Transverse colon (tissue), 4 donors: ENCODE data around the gene UNC5C. TPM values are rescaled to one million over a fixed set of nuclear protein-coding genes. Genes with fewer than 3 reads are reported as not detected.

ENCODE experiments used
- DNase-seq: peaks from one replicate; pipeline ENCODE4 v3.0.0-alpha.2; 2019
- H3K27ac ChIP-seq, 4 donors: fragments of 200-600 bp; sonication (generic); 2 replicates each; pipeline ENCODE4 v1.5.1; 2016 to 2018; ENCODE audit warnings: inconsistent platforms in 4 of 4
- H3K27me3 ChIP-seq: fragments of 200-600 bp; sonication (generic); 2 replicates; pipeline ENCODE4 v1.5.1; 2017; ENCODE audit warnings: inconsistent platforms
- H3K36me3 ChIP-seq, 4 donors: fragments of 200-600 bp; sonication (generic); 2 replicates each; pipeline ENCODE4 v1.5.1; 2017 to 2019; ENCODE audit warnings: inconsistent platforms in 4 of 4
- H3K4me1 ChIP-seq, 4 donors: fragments of 200-600 bp; sonication (generic); 2 replicates each; pipeline ENCODE4 v1.5.1; 2017 to 2020; ENCODE audit warnings: inconsistent platforms in 4 of 4
- H3K4me3 ChIP-seq, 4 donors: fragments of 200-600 bp; sonication (generic); 1 replicate in 1 of 4; 2 replicates in 3 of 4; pipeline versions ENCODE4 v1.5.1 to v1.6.1; 2017 to 2019; ENCODE audit warnings: inconsistent platforms in 4 of 4
- H3K9me3 ChIP-seq, 2 donors: fragments of 200-600 bp; sonication (generic); 2 replicates each; pipeline ENCODE4 v1.5.1; 2017 to 2019; ENCODE audit warnings: inconsistent platforms in 2 of 2
- EP300 ChIP-seq: sonication (generic); formaldehyde crosslinking; IDR thresholded peaks from one replicate; pipeline ENCODE4 v1.6.1; 2017; ENCODE audit warnings: antibody characterized with exemption, low read depth
- POLR2A ChIP-seq: fragments of 450-650 bp; IDR thresholded peaks from one replicate; pipeline ENCODE4 v1.6.1; 2016; ENCODE audit warnings: antibody characterized with exemption, mild to moderate bottlenecking, moderate library complexity
- POLR2AphosphoS5 ChIP-seq, 3 donors: sonication (generic); formaldehyde crosslinking; IDR thresholded peaks; one replicate each; pipeline ENCODE4 v1.6.1; 2016; ENCODE audit warnings: antibody characterized with exemption in 3 of 3
- WGBS, 2 donors: methylation state at CpG; one replicate each; pipeline ENCODE4 v1.1.5; 2018; ENCODE audit warnings: low coverage in 1 of 2; 5-methylcytosine and 5-hydroxymethylcytosine counted together
- in situ Hi-C, 4 donors: fragments of 200-750 bp; cut with MboI; loops; one replicate each; pipeline versions ENCODE4 v1.15.0 to v1.15.1; 2017; ENCODE audit warnings: low sequenced_read_pairs in 3 of 4, low pct_ligation_motif_present in 1 of 4, low pct_unique_long_range_greater_than_20kb in 1 of 4
- intact Hi-C: fragments of 100-400 bp; cut with DNase I; formaldehyde crosslinking; loops from one replicate; pipeline ENCODE4 v1.15.1; 2023; ENCODE audit warnings: low total_unique reads
- total RNA-seq, 4 donors: library from RNA; depleted of rRNA; stranded (reverse); fragments of >200 nt; gene quantifications; one replicate each; pipeline ENCODE4 v1.1.0, GENCODE V29; 2016
- TF ChIP-seq, protein P1 (sequence below), 5 experiments: fragments of 200-600 bp in 3 of 5; fragments of 450-650 bp in 2 of 5; sonication (generic) in 3 of 5; IDR thresholded peaks; 1 replicate in 2 of 5; 2 replicates in 3 of 5; pipeline ENCODE4 v1.5.1; 2016 to 2017; ENCODE audit warnings: antibody characterized with exemption in 5 of 5, inconsistent platforms in 3 of 5, mild to moderate bottlenecking in 2 of 5, moderate library complexity in 1 of 5

The UNC5C gene
- total RNA-seq, 4 donors from 2014 or later, result 4.5 to 6.8 (median 4.8) TPM

DNA sequence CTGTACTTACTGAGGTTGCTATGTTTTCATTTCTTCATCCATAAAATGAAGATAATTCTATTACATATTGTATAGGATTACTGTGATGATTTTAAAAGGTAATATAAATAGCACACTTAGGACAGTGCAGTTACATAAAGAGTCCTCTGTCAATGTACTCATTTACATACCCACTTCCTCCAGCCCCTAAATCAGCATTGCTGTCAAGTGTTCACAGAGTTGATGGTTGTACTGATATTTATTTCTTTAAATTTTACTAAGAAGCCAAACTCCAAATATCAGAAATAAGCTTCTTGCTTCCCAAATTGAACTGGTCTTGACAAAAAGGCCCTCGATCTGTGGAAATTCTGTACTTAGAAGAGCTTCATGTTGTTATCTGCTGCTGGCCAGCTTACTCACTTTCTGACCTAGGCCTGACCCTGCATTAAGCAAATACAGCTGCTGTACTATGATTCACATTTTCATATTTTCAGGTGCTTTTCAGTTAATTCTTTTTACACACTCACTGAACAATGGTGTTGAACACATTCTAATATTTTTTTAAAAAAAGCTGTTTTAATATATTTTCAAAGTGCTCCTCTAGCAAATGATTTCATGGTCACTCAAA, 259.6 kb downstream of the UNC5C start:
- DNase-seq, result no peak
- intact Hi-C loops, result no loop called here
- H3K36me3 ChIP-seq, result no peaks in the 10 kb centered on the region
- TF ChIP-seq, protein P1, sequence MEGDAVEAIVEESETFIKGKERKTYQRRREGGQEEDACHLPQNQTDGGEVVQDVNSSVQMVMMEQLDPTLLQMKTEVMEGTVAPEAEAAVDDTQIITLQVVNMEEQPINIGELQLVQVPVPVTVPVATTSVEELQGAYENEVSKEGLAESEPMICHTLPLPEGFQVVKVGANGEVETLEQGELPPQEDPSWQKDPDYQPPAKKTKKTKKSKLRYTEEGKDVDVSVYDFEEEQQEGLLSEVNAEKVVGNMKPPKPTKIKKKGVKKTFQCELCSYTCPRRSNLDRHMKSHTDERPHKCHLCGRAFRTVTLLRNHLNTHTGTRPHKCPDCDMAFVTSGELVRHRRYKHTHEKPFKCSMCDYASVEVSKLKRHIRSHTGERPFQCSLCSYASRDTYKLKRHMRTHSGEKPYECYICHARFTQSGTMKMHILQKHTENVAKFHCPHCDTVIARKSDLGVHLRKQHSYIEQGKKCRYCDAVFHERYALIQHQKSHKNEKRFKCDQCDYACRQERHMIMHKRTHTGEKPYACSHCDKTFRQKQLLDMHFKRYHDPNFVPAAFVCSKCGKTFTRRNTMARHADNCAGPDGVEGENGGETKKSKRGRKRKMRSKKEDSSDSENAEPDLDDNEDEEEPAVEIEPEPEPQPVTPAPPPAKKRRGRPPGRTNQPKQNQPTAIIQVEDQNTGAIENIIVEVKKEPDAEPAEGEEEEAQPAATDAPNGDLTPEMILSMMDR (IDR thresholded peaks at IDR 0.05), result no peak
- TF ChIP-seq POLR2A (no peak), EP300 (no peak), POLR2AphosphoS5 (IDR thresholded peaks at IDR 0.05) (no peak)
- in situ Hi-C loops, result no loop called here
- H3K4me3 ChIP-seq, result no peak overlapping the region
- H3K9me3 ChIP-seq, result no peaks in the 10 kb centered on the region
- H3K27me3 ChIP-seq, result no peaks in the 10 kb centered on the region
- 56 to 63% methylated on average over 1 of the region's 1 CpG for WGBS, 2 donors
- H3K4me1 ChIP-seq, result peaks cover 0 to 3% (median 0%) of the 10 kb centered on the region in 4 donors
- no peak overlapping the region for H3K27ac ChIP-seq

DNA sequence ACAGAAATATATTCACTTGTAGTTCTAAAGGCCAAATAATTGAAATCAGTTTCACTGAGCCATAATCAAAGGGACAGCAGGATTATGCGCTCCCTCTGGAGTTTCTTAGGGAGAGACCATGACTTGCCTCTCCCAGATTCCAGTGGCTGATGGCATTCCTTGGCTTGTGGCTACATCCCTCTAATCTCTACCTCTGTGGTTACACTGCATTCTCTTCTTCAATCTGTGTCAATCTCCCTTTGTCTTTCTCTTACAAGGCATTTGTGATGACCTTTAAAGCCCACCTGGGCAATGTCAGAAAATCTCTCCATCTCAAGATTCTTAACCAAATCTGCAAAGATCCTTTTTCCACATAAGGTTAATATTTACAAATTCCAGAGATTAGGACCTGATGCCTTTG, 260.2 kb downstream of the UNC5C start:
- no peak for DNase-seq
- 96% methylated on average over 1 of the region's 1 CpG; no CpG with 5 or more reads in 1 of the 2 donors for WGBS, 2 donors
- in situ Hi-C loops (no loop called here), intact Hi-C loops (no loop called here)
- TF ChIP-seq POLR2AphosphoS5 (IDR thresholded peaks at IDR 0.05) (no peak), POLR2A (no peak), EP300 (no peak)
- TF ChIP-seq, protein P1 (IDR thresholded peaks at IDR 0.05), result no peak
- Histone ChIP-seq H3K27ac (no peak overlapping the region), H3K36me3 (no peaks in the 10 kb centered on the region), H3K27me3 (no peaks in the 10 kb centered on the region), H3K4me3 (no peak overlapping the region), H3K4me1 (peaks cover 0 to 3% (median 0%) of the 10 kb centered on the region in 4 donors), H3K9me3 (no peaks in the 10 kb centered on the region)

DNA sequence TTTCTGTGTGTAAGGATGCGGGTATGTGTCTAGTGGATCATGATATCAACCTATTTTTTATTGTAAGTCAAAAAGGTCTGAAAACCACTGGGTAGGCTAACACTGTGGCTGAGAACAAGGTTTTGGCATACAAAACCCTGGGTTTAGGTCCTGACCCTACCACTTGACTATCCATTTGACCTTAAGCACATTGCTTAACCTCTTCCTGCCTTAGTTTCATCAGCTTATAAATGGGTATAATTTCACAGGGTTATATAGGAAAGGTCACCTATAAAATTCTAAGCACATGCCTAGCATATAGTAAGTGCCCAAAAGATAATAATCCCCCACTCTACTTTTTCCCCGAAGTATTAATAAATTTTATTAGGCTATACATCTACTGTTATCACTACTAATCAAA, 263.0 kb downstream of the UNC5C start:
- WGBS, 2 donors, result 83 to 95% methylated on average over 2 of the region's 2 CpGs
- intact Hi-C loops (no loop called here), in situ Hi-C loops (no loop called here)
- no peak for DNase-seq
- Histone ChIP-seq H3K4me3 (no peak overlapping the region), H3K27ac (no peak overlapping the region), H3K9me3 (no peaks in the 10 kb centered on the region), H3K4me1 (peaks cover 0 to 3% (median 0%) of the 10 kb centered on the region in 4 donors), H3K36me3 (no peaks in the 10 kb centered on the region), H3K27me3 (no peaks in the 10 kb centered on the region)
- no peak for TF ChIP-seq POLR2AphosphoS5 (IDR thresholded peaks at IDR 0.05)
- TF ChIP-seq, protein P1 (IDR thresholded peaks at IDR 0.05), result no peak
- no peak for TF ChIP-seq EP300
- no peak for TF ChIP-seq POLR2A

DNA sequence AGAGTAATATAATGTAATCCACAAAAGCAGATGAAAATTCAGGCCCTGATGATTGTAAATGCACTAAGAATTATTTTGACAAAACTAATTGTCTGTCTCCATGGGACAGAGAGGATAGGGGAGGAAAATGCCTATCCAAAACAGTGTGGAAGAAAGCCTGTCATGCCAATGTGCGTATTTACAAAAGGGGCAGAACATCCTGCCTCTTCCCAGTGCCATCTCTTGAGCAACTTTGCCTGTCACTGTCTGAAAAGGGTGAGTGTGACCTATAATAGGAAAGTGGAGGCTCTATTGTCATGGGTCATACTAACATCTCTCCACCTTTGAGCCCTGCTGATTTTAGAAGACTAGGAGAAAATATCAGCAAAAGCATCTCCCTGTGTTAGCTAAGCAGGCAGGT, 264.1 kb downstream of the UNC5C start:
- H3K27me3 ChIP-seq, result no peaks in the 10 kb centered on the region
- H3K36me3 ChIP-seq, result no peaks in the 10 kb centered on the region
- no peaks in the 10 kb centered on the region for H3K9me3 ChIP-seq
- no peak overlapping the region for H3K27ac ChIP-seq
- H3K4me3 ChIP-seq, result no peak overlapping the region
- intact Hi-C loops, result no loop called here
- no peak for DNase-seq
- in situ Hi-C loops, result no loop called here
- H3K4me1 ChIP-seq, result peaks cover 0 to 3% (median 0%) of the 10 kb centered on the region in 4 donors
- TF ChIP-seq, protein P1 (IDR thresholded peaks at IDR 0.05), result no peak
- TF ChIP-seq EP300, result no peak
- TF ChIP-seq POLR2AphosphoS5 (IDR thresholded peaks at IDR 0.05), result no peak
- TF ChIP-seq POLR2A, result no peak
- 80 to 96% methylated on average over 1 of the region's 1 CpG for WGBS, 2 donors
